GM21576 (cell line): ENCODE measurements around the gene TFEB.

ENCODE experiments used
- ATAC-seq: cut with Tn5 transposase; IDR thresholded peaks from one replicate; pipeline ENCODE4 v1.9.1; 2021; ENCODE audit warnings: mild to moderate bottlenecking, moderate library complexity; ENCODE audit not compliant: unreplicated experiment

The TFEB gene

GRCh38 chr6:41735427-41736185 is at the start of gene TFEB:
TSS of gene TFEB (minus strand) at chr6:41735608. CDS start at chr6:41691213, 44,395 bp downstream.
- peak; percentile 38 for ATAC-seq

GRCh38 chr6:41784581-41785171 is 49.3 kb upstream of the TFEB start:
- ATAC-seq: no peak

GRCh38 chr6:41783106-41783780 is 47.8 kb upstream of the TFEB start:
- ATAC-seq: no peak

- no peak for ATAC-seq
Measured at GRCh38 chr6:41781366-41781730, 45.9 kb upstream of the TFEB start.

GRCh38 chr6:41780551-41781365 is 45.4 kb upstream of the TFEB start, which contains the start of gene PRICKLE4:
TSS of gene PRICKLE4 (plus strand) at chr6:41780782. CDS start at chr6:41783474, 2,692 bp downstream.
- ATAC-seq: no peak

DNA sequence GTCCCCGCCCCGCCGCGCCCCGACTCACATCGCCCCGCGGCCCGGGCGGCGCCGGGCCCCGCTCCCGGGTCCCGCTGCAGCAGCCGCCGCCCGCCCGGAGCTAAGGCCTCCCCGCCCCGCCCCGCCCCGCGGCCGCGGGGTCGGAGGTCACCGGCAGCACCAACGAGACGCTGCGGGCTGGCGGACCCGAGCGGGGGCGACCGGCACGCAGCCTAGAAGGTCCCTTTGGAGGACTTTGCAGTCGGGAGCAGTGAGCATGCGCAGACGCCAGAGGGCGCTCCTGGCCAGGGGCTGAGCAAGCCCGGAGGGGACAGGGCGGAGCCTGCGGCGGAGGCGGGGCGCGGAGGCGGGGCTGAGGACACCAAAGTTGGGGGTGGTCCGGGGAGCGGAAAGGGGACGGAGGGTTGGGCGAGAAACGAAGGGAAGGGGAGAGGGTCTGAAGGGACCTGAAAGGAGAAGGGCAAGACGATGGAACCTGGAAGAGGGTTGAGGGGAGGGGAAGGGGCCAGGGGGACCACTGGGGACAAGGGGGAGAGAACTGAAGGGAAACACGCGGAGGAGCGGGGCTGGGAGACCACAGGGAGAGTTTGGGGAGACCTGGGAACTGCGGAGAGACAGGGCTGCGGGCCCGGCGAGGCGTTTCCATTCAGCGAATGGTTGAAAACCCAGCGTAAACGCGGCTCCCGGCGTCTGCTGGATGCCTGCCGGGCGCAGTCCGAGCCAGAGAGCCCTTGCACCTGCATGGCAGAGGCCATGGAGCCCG is 44.6 kb upstream of the TFEB start, which contains the start of gene FRS3:
Gene FRS3, minus strand, starts transcription at position 113 of the 763 bp plus-strand sequence. CDS start 2,913 bp downstream, outside the sequence.
- peak; percentile 87 for ATAC-seq

DNA sequence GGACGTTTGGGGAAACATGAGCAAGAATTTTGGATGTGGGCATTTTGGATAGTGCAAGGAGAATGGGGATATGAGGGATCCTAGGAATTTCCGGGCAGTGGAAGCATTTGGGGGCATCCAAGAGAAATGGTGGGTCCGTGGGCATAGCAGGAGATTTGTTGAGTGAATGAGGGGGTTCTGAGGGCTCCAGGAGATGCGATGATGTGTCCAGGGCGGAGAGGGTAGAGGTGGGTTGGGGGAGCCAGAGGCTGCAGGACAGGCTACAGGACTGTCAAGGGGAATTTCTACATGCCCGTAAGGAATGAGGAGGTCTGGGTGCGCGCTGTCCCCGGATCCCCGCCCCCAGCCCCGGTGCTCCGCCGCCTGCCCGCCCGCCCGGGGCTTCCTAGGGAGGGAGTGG is 43.9 kb upstream of the TFEB start:
- ATAC-seq: no peak

DNA sequence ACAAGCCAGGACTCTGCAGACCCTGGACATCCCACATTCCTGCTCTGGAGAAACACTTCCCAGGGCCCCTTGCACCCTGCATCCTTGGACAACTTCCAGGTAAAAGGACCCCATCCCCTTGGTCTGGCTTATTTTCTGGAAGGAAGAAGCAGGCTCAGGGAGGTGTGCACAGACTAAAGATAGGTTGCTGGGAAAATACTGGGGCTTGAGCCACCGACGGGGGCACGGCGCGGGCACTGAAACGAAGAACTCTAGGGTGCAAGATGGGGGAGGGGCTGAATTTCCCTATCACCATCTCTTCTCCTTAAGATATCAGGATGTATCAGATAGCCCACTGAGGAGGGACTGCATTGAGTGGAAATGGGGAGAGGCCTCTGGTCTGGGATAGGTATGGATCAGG is 43.5 kb upstream of the TFEB start:
- no peak for ATAC-seq

DNA sequence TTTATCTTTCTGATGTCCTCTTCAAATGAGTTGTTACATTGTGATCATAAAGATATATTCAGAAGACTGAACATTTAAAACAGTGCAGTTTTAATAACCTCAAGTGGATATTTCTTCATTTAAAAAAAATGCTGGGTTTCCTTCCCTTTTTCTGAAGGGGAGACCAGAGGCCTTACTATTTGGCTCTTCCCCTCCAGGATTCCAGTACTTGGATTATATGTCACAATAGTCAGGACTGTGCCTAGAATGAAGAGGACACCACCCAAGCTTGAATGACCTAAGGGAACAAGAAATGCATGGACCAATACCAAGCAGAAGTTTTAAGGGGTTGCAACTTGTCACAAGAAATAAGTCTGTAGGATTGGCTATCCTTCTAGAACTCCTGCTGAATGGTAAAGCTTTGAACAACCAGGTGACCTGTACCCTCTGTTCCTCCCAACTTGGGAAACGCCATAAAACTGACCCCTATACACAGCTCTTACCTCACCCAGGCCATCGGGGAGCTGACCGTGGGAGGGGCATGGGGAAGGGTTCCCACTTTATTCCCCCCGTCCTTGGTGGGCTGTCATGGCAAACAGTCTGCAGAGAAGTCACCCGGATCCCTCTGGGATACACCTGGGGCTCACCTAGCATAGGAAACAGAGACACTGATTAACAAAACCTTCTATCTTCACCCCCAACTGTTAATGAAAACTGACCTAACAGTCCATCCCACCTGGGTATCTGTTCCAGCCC is 42.3 kb upstream of the TFEB start:
- no peak for ATAC-seq

GRCh38 chr6:41775293-41775882 is 40.0 kb upstream of the TFEB start:
- no peak for ATAC-seq

DNA sequence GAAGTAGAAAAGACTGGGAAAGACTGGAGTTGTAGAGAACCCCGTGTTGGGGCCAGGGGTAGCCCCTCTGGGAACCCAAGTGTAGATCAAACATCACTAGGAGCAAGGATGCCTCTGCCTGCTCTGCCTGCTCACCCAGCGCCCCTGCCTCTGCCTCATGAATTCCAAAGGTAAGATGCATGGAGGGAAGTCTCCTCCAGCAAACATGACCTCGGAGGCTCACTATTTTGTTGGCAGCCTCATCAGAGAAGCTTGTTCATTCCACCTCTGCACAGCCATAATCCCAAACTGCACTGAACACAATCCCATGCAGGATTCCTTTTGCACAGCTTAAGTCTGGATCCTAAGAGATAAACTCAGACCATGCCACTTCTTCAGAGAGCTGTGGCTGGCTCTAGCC is 39.4 kb upstream of the TFEB start:
- ATAC-seq: no peak

DNA sequence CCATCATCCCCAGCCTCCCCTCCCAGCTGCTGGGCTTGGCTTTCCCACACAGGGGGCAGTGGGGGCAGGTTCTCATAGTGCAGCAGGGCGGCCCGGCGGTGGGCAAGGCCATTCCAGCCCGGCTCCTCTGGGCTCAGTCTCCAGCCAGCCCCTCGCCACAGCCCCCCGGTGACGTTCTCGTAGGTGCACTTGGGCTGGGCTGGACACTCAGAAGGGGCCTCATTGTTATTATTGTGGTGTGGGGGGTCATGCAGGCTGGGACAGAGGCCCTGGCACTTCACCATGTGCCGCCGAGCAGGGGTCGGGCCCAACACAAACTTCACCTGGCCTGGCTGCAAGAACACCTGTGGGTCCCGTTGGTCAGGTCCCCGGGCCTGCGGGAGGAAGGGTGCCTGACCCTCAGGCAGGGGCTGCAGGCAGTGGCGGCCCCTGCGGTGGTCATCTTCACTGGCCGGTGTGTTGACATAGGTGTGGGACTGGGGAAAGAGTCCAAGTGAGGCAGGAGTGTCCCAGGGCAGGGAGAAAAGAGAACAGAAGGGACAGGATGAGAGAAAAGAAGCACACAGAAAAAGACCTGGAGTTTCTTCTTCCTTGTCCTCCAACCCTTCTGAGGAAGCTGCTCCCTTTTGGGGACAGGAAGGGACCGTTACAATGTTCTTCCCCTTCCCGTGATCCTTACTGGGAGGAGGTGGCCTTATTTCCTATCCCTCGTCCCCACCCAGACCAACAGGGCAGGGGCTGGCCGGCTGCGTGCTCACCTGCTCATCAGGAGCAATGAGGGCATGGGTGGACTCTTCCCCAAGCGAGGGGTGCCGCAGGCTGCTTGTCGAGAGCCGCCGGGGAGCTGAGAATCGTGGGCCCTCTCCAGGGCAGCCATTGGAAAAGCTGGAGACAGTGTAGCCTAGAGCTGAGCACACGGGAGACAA is 35.9 kb upstream of the TFEB start:
- no peak for ATAC-seq

- no peak for ATAC-seq
Measured at GRCh38 chr6:41770381-41771057, 35.1 kb upstream of the TFEB start.

- no peak for ATAC-seq
Measured at GRCh38 chr6:41769376-41769775, 34.0 kb upstream of the TFEB start.

DNA sequence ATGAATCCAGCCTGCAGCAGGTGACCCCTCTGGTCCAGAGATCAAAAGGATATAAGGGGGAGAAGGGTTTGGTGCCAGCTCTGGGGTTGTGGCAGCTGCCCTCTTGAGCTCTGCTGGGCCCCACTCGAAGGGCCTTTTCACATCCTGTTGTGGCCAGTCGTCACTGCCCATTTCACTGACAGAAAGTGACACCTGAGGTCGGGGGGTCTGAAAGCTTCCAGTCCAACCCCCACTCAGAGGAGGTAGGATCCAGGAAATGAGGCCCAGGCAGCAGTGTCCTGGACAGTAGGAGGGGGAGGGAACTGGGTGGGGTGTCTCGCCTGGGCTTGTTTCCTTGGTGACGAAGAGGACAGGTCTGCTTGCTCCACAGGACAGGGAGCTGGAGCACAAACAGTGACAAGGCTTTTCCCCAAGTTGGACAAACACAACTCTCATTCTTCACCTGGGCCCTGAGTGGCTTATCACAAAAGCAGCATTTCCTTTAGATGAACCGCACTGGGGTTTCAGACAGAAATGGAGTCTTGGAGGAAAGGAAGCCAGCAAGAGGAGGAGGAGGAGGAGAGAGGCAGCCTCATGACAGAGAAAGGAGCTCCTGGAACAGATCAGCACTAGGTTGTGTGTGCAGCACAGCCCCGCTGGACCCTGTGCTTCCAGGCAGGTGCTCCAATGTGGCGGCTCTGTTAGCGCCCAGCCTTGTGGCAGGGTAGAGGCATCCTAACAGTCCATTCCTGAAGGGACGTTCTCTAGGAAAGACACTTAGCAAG is 33.3 kb upstream of the TFEB start:
- no peak for ATAC-seq

DNA sequence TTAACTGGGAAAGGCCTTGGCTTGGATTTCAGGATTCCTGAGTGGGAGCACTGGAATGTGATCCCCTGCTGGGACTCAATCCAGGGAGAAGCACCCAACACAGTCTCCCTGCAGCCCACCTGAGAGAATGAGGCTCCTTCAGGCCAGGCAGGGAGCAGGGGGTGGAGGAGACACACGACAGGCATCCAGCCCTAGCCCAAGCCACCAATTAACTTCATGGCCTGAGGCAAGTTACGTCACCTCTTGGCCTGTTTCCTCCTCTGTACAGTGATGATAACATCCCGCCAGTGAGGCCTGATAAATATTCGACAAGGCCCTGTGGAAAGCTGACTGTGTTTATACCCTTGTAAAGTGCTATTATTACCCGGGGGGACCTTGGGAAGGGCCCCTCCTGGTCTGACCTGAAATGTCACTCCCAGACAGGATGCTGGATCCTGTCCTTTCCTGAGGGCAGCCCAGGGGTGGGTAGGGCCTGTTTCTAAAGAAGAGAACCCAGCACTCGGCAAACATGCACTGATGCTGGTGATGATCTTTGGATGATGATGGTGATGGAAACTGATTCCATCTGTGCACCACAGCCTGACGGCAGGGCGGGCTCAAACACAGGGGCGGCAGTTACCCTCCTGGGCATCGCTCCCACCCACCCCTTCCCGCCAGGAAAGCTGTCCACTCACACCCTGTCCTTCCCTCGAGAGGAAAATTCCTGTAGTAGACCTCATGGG is 31.9 kb upstream of the TFEB start:
- no peak for ATAC-seq
